ENCODE results near the gene SYTL3.
"Not testable (repeated sequence)": the region's sequence is repeated elsewhere in the genome, so short reads cannot be mapped to it uniquely, and the experiment has no call there.

SYTL3 gene

DNA sequence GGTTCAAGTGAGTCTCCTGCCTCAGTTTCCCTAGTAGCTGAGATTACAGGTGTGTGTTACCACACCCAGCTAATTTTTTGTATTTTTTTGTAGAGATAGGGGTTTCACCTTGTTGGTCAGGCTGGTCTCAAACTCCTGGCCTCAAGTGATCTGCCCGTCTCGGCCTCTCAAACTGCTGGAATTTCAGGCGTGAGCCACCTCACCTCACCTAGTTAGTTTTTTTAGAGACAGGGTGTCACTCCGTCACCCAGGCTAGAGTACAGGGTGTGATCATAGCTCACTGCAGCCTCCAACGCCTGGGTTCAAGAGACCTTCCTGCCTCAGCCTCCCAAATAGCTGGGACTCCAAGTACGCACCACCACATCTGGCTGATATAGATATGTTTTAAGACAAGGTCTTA is 22.9 kb downstream of the SYTL3 start:
- DNase-seq (ENCODE audit: extremely low spot score): no peak
- TF ChIP-seq ELF4 (IDR thresholded peaks at IDR 0.05) (no peak), FOXK2 (IDR thresholded peaks at IDR 0.05) (no peak), ZNF384 (IDR thresholded peaks at IDR 0.05) (no peak), SP1 (IDR thresholded peaks at IDR 0.05) (no peak), NFRKB (IDR thresholded peaks at IDR 0.05) (no peak), L3MBTL2 (conservative IDR thresholded peaks at IDR 0.05) (no peak), TARDBP (IDR thresholded peaks at IDR 0.05) (no peak), FOXA1 (IDR thresholded peaks at IDR 0.05) (no peak), LEF1 (IDR thresholded peaks at IDR 0.05; ENCODE audit: borderline replicate concordance) (no peak), BHLHE40 (IDR thresholded peaks at IDR 0.05; ENCODE audit: borderline replicate concordance) (no peak), FOXM1 (IDR thresholded peaks at IDR 0.05; ENCODE audit: borderline replicate concordance) (no peak), ARNT (IDR thresholded peaks at IDR 0.05) (no peak), HDGF (IDR thresholded peaks at IDR 0.05; ENCODE audit: borderline replicate concordance) (no peak), SUZ12 (IDR thresholded peaks at IDR 0.05) (no peak), CTBP1 (IDR thresholded peaks at IDR 0.05; ENCODE audit: borderline replicate concordance) (no peak)
- TF ChIP-seq, protein P1, sequence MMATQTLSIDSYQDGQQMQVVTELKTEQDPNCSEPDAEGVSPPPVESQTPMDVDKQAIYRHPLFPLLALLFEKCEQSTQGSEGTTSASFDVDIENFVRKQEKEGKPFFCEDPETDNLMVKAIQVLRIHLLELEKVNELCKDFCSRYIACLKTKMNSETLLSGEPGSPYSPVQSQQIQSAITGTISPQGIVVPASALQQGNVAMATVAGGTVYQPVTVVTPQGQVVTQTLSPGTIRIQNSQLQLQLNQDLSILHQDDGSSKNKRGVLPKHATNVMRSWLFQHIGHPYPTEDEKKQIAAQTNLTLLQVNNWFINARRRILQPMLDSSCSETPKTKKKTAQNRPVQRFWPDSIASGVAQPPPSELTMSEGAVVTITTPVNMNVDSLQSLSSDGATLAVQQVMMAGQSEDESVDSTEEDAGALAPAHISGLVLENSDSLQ (IDR thresholded peaks at IDR 0.05): no peak
- CTCF ChIA-PET: interaction anchor here (1.4 to 2.3 kb wide), 2 partner anchors 10 to 12 kb away, joined by 5 to 7 read pairs; no protein-coding TSS in a partner anchor
- POLR2A ChIA-PET: no interaction called here

GRCh38 chr6:158674342-158675131 is 24.7 kb downstream of the SYTL3 start:
- ChIA-PET POLR2A (no interaction called here), CTCF (interaction anchor here (1.5 kb wide), 1 partner anchor 14 kb away, joined by 5 read pairs; no protein-coding TSS in a partner anchor)
- TF ChIP-seq, protein P1 (IDR thresholded peaks at IDR 0.05): no peak
- TF ChIP-seq NFRKB (IDR thresholded peaks at IDR 0.05): no peak
- no peak for TF ChIP-seq FOXA1 (IDR thresholded peaks at IDR 0.05)
- no peak for TF ChIP-seq BHLHE40 (IDR thresholded peaks at IDR 0.05; ENCODE audit: borderline replicate concordance)
- no peak for TF ChIP-seq L3MBTL2 (conservative IDR thresholded peaks at IDR 0.05)
- TF ChIP-seq CTBP1 (IDR thresholded peaks at IDR 0.05; ENCODE audit: borderline replicate concordance): no peak
- TF ChIP-seq ARNT (IDR thresholded peaks at IDR 0.05): no peak
- TF ChIP-seq FOXK2 (IDR thresholded peaks at IDR 0.05): no peak
- no peak for TF ChIP-seq ZNF384 (IDR thresholded peaks at IDR 0.05)
- TF ChIP-seq LEF1 (IDR thresholded peaks at IDR 0.05; ENCODE audit: borderline replicate concordance): no peak
- TF ChIP-seq SUZ12 (IDR thresholded peaks at IDR 0.05): no peak
- TF ChIP-seq SP1 (IDR thresholded peaks at IDR 0.05): no peak
- no peak for TF ChIP-seq TARDBP (IDR thresholded peaks at IDR 0.05)
- no peak for TF ChIP-seq ELF4 (IDR thresholded peaks at IDR 0.05)
- no peak for TF ChIP-seq FOXM1 (IDR thresholded peaks at IDR 0.05; ENCODE audit: borderline replicate concordance)
- DNase-seq (ENCODE audit: extremely low spot score): no peak

DNA sequence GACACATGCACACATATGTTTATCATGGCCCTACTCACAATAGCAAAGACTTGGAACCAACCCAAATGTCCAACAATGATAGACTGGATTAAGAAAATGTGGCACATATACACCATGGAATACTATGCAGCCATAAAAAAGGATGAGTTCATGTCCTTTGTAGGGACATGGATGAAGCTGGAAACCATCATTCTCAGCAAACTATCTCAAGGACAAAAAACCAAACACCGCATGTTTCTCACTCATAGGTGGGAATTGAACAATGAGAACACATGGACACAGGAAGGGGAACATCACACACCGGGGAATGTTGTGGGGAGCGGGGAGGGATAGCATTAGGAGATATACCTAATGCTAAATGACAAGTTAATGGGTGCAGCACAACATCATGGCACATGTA is 27.2 kb downstream of the SYTL3 start:
- CTCF ChIA-PET; DNase-seq (ENCODE audit: extremely low spot score); POLR2A ChIA-PET: not testable (repeated sequence)

- ChIA-PET POLR2A (no interaction called here), CTCF (interaction anchor here (1.5 kb wide), 1 partner anchor 9 kb away, joined by 4 read pairs; no protein-coding TSS in a partner anchor)
- TF ChIP-seq TARDBP (IDR thresholded peaks at IDR 0.05) (no peak), FOXM1 (IDR thresholded peaks at IDR 0.05; ENCODE audit: borderline replicate concordance) (no peak), CTBP1 (IDR thresholded peaks at IDR 0.05; ENCODE audit: borderline replicate concordance) (no peak), FOXA1 (IDR thresholded peaks at IDR 0.05) (no peak), ELF4 (IDR thresholded peaks at IDR 0.05) (no peak), FOXK2 (IDR thresholded peaks at IDR 0.05) (no peak), HDGF (IDR thresholded peaks at IDR 0.05; ENCODE audit: borderline replicate concordance) (no peak)
- TF ChIP-seq, protein P1 (IDR thresholded peaks at IDR 0.05): no peak
- no peak for DNase-seq (ENCODE audit: extremely low spot score)
Observed at GRCh38 chr6:158677906-158678578, 28.2 kb downstream of the SYTL3 start.

- TF ChIP-seq FOXA1 (IDR thresholded peaks at IDR 0.05): no peak
- no peak for TF ChIP-seq BHLHE40 (IDR thresholded peaks at IDR 0.05; ENCODE audit: borderline replicate concordance)
- TF ChIP-seq FOXM1 (IDR thresholded peaks at IDR 0.05; ENCODE audit: borderline replicate concordance): no peak
- TF ChIP-seq HDGF (IDR thresholded peaks at IDR 0.05; ENCODE audit: borderline replicate concordance): no peak
- no peak for TF ChIP-seq LEF1 (IDR thresholded peaks at IDR 0.05; ENCODE audit: borderline replicate concordance)
- CTCF ChIA-PET: interaction anchor here (0.6 kb wide), 1 partner anchor 10 kb away, joined by 3 read pairs; no protein-coding TSS in a partner anchor
- no peak for DNase-seq (ENCODE audit: extremely low spot score)
- POLR2A ChIA-PET: no interaction called here
Observed at GRCh38 chr6:158680015-158680414, 30.2 kb downstream of the SYTL3 start.

GRCh38 chr6:158680481-158680880 is 30.6 kb downstream of the SYTL3 start:
- ChIA-PET POLR2A (no interaction called here), CTCF (interaction anchor here (0.6 to 1.0 kb wide), 2 partner anchors 11 to 20 kb away, joined by 3 read pairs; no protein-coding TSS in a partner anchor)
- no peak for TF ChIP-seq SUZ12 (IDR thresholded peaks at IDR 0.05)
- TF ChIP-seq, protein P1 (IDR thresholded peaks at IDR 0.05): no peak
- no peak for TF ChIP-seq SP1 (IDR thresholded peaks at IDR 0.05)
- no peak for TF ChIP-seq HDGF (IDR thresholded peaks at IDR 0.05; ENCODE audit: borderline replicate concordance)
- no peak for TF ChIP-seq CTBP1 (IDR thresholded peaks at IDR 0.05; ENCODE audit: borderline replicate concordance)
- TF ChIP-seq ARNT (IDR thresholded peaks at IDR 0.05): no peak
- no peak for TF ChIP-seq FOXM1 (IDR thresholded peaks at IDR 0.05; ENCODE audit: borderline replicate concordance)
- TF ChIP-seq FOXA1 (IDR thresholded peaks at IDR 0.05): no peak
- no peak for TF ChIP-seq ZNF384 (IDR thresholded peaks at IDR 0.05)
- no peak for TF ChIP-seq TARDBP (IDR thresholded peaks at IDR 0.05)
- no peak for DNase-seq (ENCODE audit: extremely low spot score)

All from HEK293T (cell line).